ENCODE measurements around the gene SUV39H1. TPM values are rescaled to one million over a fixed set of nuclear protein-coding genes. Genes with fewer than 3 reads are reported as not detected.
A peak's percentile ranks its signal among the peaks of the same experiment; 100 is the strongest.

SUV39H1 gene
- total and polyA plus RNA-seq, 2 of the 13 experiments (the other 11 are each of a cell fraction or from before 2014, with no cell fraction given): 5.2 to 10.1 TPM

DNA sequence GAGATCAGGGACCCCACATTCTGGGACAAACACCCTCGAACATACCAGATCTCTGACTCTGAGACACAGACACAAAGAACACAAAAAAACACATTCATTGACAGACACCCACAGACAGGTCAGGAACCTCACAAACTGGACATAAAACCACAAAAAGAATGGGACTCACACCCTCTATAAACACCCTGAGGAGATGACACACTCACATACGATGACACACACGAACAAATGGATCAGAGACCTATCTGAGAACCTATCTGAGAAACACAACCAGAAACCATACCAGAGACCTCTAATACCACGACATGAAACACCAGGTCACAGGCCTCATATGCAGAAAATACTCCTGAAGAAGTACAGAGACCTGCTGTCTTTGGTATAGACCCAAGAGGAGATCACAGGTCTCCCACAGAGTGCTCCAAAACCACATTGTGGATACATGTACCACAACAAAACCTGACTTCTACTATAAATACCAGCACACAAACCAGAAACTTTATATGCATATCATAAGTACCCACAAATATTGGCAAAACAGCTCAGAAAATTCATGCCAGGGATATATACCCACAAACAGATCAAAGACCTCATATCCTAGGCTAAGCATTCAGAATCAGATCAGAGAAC lies 19.5 kb downstream of the SUV39H1 start:
- H3K4me3 ChIP-seq (replicated peaks in 1 of 3; ENCODE audit: insufficient read depth in 1 of 3, low read depth in 2 of 3, low read length in 3 of 3): no peak overlapping the region
- H3K79me2 ChIP-seq (ENCODE audit: insufficient read depth, low read length): peaks cover 7% of the 10 kb centered on the region
- H3K36me3 ChIP-seq (replicated peaks in 1 of 2; ENCODE audit: control insufficient read depth in 1 of 2, insufficient read depth in 2 of 2, low read length in 2 of 2): no peaks in the 10 kb centered on the region
- peak overlapping the region; percentile 0 for H3K27ac ChIP-seq (ENCODE audit: extremely low read length, insufficient read depth, low read length)
- CTCF ChIA-PET (ENCODE audit: low intra/inter-chr PET ratio, low total read pairs): no interaction called here
- H3K4me2 ChIP-seq (ENCODE audit: low read depth, low read length): no peak overlapping the region
- no peak overlapping the region for H2AFZ ChIP-seq (ENCODE audit: low read length)
- WGBS (ENCODE audit: low lambda C conversion rate): 90% methylated on average over 4 of the region's 4 CpGs
- no peaks in the 10 kb centered on the region; a peak in 1 of 5 replicates for H3K27me3 ChIP-seq (ENCODE audit: control insufficient read depth in 1 of 2, insufficient read depth in 2 of 2, low read length in 2 of 2)
- H3K9ac ChIP-seq (ENCODE audit: insufficient read depth, low read depth, low read length): no peak overlapping the region
- H3K4me1 ChIP-seq (ENCODE audit: insufficient read depth, low read length): peaks cover 86% of the 10 kb centered on the region
- no peaks in the 10 kb centered on the region for H3K9me3 ChIP-seq (ENCODE audit: low read length)
- TF ChIP-seq ZSCAN31 (CRISPR knock-in tag; IDR thresholded peaks at IDR 0.05; ENCODE audit: low read depth) (no peak), JUND (CRISPR knock-in tag; IDR thresholded peaks at IDR 0.05) (no peak), JARID2 (CRISPR knock-in tag; IDR thresholded peaks at IDR 0.05; ENCODE audit: insufficient replicate concordance) (no peak), SCMH1 (CRISPR knock-in tag; IDR thresholded peaks at IDR 0.05; ENCODE audit: borderline replicate concordance) (no peak), MIER3 (CRISPR knock-in tag; IDR thresholded peaks at IDR 0.05; ENCODE audit: borderline replicate concordance) (no peak), NFE2 (CRISPR knock-in tag; IDR thresholded peaks at IDR 0.05) (no peak), SPEN (CRISPR knock-in tag; IDR thresholded peaks at IDR 0.05; ENCODE audit: low read depth) (no peak), ZNF550 (CRISPR knock-in tag; IDR thresholded peaks at IDR 0.05; ENCODE audit: borderline replicate concordance) (no peak), ZNF274 (CRISPR knock-in tag; IDR thresholded peaks at IDR 0.05) (no peak)
- TF ChIP-seq, protein P1, sequence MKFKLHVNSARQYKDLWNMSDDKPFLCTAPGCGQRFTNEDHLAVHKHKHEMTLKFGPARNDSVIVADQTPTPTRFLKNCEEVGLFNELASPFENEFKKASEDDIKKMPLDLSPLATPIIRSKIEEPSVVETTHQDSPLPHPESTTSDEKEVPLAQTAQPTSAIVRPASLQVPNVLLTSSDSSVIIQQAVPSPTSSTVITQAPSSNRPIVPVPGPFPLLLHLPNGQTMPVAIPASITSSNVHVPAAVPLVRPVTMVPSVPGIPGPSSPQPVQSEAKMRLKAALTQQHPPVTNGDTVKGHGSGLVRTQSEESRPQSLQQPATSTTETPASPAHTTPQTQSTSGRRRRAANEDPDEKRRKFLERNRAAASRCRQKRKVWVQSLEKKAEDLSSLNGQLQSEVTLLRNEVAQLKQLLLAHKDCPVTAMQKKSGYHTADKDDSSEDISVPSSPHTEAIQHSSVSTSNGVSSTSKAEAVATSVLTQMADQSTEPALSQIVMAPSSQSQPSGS (CRISPR knock-in tag; IDR thresholded peaks at IDR 0.05): no peak
- TF ChIP-seq, protein P2, sequence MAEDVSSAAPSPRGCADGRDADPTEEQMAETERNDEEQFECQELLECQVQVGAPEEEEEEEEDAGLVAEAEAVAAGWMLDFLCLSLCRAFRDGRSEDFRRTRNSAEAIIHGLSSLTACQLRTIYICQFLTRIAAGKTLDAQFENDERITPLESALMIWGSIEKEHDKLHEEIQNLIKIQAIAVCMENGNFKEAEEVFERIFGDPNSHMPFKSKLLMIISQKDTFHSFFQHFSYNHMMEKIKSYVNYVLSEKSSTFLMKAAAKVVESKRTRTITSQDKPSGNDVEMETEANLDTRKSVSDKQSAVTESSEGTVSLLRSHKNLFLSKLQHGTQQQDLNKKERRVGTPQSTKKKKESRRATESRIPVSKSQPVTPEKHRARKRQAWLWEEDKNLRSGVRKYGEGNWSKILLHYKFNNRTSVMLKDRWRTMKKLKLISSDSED (CRISPR knock-in tag; IDR thresholded peaks at IDR 0.05): no peak
- TF ChIP-seq, protein P3, sequence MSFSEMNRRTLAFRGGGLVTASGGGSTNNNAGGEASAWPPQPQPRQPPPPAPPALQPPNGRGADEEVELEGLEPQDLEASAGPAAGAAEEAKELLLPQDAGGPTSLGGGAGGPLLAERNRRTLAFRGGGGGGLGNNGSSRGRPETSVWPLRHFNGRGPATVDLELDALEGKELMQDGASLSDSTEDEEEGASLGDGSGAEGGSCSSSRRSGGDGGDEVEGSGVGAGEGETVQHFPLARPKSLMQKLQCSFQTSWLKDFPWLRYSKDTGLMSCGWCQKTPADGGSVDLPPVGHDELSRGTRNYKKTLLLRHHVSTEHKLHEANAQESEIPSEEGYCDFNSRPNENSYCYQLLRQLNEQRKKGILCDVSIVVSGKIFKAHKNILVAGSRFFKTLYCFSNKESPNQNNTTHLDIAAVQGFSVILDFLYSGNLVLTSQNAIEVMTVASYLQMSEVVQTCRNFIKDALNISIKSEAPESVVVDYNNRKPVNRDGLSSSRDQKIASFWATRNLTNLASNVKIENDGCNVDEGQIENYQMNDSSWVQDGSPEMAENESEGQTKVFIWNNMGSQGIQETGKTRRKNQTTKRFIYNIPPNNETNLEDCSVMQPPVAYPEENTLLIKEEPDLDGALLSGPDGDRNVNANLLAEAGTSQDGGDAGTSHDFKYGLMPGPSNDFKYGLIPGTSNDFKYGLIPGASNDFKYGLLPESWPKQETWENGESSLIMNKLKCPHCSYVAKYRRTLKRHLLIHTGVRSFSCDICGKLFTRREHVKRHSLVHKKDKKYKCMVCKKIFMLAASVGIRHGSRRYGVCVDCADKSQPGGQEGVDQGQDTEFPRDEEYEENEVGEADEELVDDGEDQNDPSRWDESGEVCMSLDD (CRISPR knock-in tag; IDR thresholded peaks at IDR 0.05; ENCODE audit: borderline replicate concordance): no peak
- TF ChIP-seq, protein P4, sequence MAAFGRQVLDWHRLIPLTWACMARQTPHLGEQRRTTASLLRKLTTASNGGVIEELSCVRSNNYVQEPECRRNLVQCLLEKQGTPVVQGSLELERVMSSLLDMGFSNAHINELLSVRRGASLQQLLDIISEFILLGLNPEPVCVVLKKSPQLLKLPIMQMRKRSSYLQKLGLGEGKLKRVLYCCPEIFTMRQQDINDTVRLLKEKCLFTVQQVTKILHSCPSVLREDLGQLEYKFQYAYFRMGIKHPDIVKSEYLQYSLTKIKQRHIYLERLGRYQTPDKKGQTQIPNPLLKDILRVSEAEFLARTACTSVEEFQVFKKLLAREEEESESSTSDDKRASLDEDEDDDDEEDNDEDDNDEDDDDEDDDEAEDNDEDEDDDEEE (CRISPR knock-in tag; IDR thresholded peaks at IDR 0.05): no peak
- ATAC-seq (no peak), DNase-seq (ENCODE audit: low spot score) (no peak), FAIRE-seq (no peak)
- no TSS peak for BruUV-seq (replicated peaks)
- intact Hi-C loops (cut with micrococcal nuclease; ENCODE audit: unreplicated experiment) (no loop called here), in situ Hi-C loops (cut with HindIII; ENCODE audit: extremely low pct_ligation_motif_present, low pct_unique_long_range_greater_than_20kb) (no loop called here)
- POLR2A ChIA-PET: no interaction called here
- H4K20me1 ChIP-seq (ENCODE audit: insufficient read depth, low read length): no peaks in the 10 kb centered on the region
